Activated CD4-positive, alpha-beta T cell treated with anti-CD3 and anti-CD28 coated beads for 36 hours (primary cell): ENCODE measurements around the gene MAN2A2. TPM values are rescaled to one million over a fixed set of nuclear protein-coding genes. Genes with fewer than 3 reads are reported as not detected.
A peak's percentile ranks its signal among the peaks of the same experiment; 100 is the strongest.

Experiments used
- ATAC-seq: fragments of 200-7000 bp; cut with Tn5 transposase; one replicate; pipeline ENCODE4 v1.10.0; 2021; ENCODE audit warnings: mild to moderate bottlenecking, moderate library complexity
- CTCF ChIA-PET: fragments of 350-600 bp; sonication (Branson Sonifier 250); formaldehyde crosslinking; loops from one replicate; lab custom pipeline; 2021; ENCODE audit warnings: antibody characterized with exemption; lab: Charles Lee
- POLR2A ChIA-PET: fragments of 350-600 bp; sonication (Branson Sonifier 250); formaldehyde crosslinking; loops from one replicate; lab custom pipeline; 2021; ENCODE audit warnings: antibody characterized with exemption, inconsistent platforms; lab: Charles Lee
- DNase-seq: peaks from one replicate; pipeline ENCODE4 v3.0.0-alpha.2; 2020
- H3K27ac Mint-ChIP-seq: one replicate; pipeline ENCODE4 v1.8.0; 2021; ENCODE audit warnings: mixed read lengths
- H3K27me3 Mint-ChIP-seq: one replicate; pipeline ENCODE4 v1.8.0; 2021; ENCODE audit warnings: mixed read lengths
- H3K36me3 Mint-ChIP-seq: one replicate; pipeline ENCODE4 v1.8.0; 2021; ENCODE audit warnings: low read depth, mixed read lengths
- H3K4me1 Mint-ChIP-seq: one replicate; pipeline ENCODE4 v1.8.0; 2021; ENCODE audit warnings: mixed read lengths
- H3K4me3 Mint-ChIP-seq: one replicate; pipeline ENCODE4 v1.8.0; 2021; ENCODE audit warnings: mild to moderate bottlenecking, moderate library complexity, mixed read lengths
- H3K9me3 Mint-ChIP-seq: one replicate; pipeline ENCODE4 v1.8.0; 2021; ENCODE audit warnings: low read depth, mixed read lengths
- intact Hi-C, 2 experiments: fragments of 100-400 bp; cut with DNase I in 1 of 2; cut with micrococcal nuclease in 1 of 2; formaldehyde crosslinking; loops; one replicate each; pipeline versions ENCODE4 v1.14.2 to v1.15.1; 2022 to 2024; cut with DNase I, micrococcal nuclease
- total RNA-seq, 2 experiments: library from RNA; stranded (reverse); gene quantifications; one replicate each; pipeline ENCODE4 v1.2.3, GENCODE V29; 2021

Gene MAN2A2
- total RNA-seq, 2 experiments from 2014 or later, result 76.6 to 104 TPM

DNA sequence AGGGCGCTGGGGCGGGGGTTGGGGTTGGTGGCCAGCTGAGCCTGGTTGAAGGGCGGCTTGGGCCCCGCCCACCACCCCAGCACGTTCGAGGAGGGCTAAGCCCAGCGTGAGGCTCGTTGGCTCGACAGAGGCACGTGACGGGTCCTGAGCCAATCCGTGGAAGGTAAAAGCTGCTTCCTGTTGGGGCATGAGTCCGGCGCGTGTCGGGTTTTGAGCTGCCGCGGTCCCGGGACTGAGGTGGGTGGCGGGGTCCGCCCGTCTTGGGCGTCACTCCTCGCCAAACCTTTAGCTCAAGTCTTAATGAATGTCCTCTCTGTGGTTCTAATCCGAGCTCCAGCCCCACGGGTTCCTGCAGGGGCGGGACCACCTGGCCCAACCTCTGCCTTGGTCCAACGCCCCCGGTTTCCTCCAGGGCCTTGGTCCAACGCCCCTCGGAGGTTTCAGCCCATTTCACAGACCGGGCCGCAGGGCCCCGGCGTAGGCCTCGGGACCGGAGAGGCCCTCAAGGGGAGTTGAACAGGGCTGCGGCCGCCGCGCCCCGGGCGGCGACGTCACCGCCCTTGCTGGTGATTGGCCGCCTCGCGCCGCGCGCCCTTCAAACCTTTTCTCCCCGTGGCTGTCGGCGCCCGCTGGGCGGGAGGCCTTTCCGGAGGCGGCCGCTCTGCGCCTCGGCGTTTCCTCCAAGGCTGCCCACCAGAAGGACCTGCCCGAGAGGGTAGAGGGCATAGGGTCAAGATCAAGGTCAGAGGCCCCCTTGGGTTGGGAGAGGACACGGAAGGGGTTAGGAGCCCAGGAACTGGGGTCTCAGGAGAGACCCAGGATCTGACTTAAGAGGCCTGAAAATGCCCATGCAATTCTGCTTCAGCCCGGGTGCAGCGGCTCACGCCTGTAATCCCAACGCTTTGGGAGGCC, 51.9 kb downstream of the MAN2A2 start, which contains the start of gene RCCD1:
Gene RCCD1 (plus strand): TSS at position 173 of the 912 bp plus-strand sequence. CDS start 1,851 bp downstream, outside the sequence.
- POLR2A ChIA-PET, result interaction anchor here (0.6 to 2.4 kb wide), 6 partner anchors 16 to 238 kb away, joined by 3 to 14 read pairs (median 4); partner anchors contain the start of genes BLM, HDDC3, PRC1 and UNC45A
- no peaks in the 10 kb centered on the region for H3K9me3 Mint-ChIP-seq
- peak within 1 kb of the TSS; percentile 95 for H3K27ac Mint-ChIP-seq
- peaks cover 13% of the 10 kb centered on the region for H3K4me1 Mint-ChIP-seq
- intact Hi-C loops, result loop anchor here (1.0 to 5.0 kb wide), 11 partner anchors 20 to 317 kb away; partner anchors contain the start of genes PRC1 (in 2 of the 2), UNC45A (in 2 of the 2), BLM (in 1 of the 2) and VPS33B (in 1 of the 2)
- peaks cover 35% of the 10 kb centered on the region for H3K36me3 Mint-ChIP-seq
- CTCF ChIA-PET, result interaction anchor here (0.7 to 10.9 kb wide), 14 partner anchors 11 to 317 kb away, joined by 3 to 139 read pairs (median 5); partner anchors contain the start of genes HDDC3 and UNC45A
- DNase-seq (peak; percentile 94), ATAC-seq (peak; percentile 95)
- peak within 1 kb of the TSS; percentile 84 for H3K4me3 Mint-ChIP-seq
- H3K27me3 Mint-ChIP-seq, result no peaks in the 10 kb centered on the region

DNA sequence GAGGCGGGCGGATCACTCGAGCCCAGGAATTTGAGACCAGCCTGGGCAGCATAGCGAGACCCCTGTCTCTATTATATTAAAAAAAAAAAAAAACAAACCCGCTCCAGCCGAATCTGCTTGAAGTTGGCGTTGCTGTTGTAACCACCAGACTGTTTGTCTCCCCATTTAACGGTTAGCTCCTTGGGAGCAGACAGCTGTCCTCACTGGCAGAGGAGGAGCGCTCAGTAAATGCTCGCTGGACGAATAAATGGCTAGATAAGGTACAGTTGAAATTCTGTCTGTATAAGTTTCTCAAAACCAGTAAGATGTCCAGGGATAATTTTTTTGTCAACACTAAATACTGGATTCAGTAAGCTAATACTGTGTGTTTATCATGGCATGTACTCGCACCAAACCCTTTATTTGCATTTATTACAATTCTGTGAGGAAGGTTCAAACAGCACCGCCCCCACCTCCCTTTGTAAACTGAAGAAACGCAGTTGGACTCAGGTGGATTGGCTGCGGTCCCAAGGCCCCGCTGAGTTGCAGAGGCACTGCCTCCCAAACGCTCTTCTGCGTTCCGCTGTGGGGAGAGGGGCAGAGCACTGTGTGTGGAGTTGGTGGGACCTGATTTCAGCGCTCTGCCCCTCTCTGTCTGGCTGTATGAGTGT, 52.6 kb downstream of the MAN2A2 start:
- POLR2A ChIA-PET, result interaction anchor here (0.6 to 1.8 kb wide), 6 partner anchors 21 to 316 kb away, joined by 3 to 6 read pairs (median 4); partner anchors contain the start of genes PRC1 and UNC45A
- ATAC-seq, result no peak

DNA sequence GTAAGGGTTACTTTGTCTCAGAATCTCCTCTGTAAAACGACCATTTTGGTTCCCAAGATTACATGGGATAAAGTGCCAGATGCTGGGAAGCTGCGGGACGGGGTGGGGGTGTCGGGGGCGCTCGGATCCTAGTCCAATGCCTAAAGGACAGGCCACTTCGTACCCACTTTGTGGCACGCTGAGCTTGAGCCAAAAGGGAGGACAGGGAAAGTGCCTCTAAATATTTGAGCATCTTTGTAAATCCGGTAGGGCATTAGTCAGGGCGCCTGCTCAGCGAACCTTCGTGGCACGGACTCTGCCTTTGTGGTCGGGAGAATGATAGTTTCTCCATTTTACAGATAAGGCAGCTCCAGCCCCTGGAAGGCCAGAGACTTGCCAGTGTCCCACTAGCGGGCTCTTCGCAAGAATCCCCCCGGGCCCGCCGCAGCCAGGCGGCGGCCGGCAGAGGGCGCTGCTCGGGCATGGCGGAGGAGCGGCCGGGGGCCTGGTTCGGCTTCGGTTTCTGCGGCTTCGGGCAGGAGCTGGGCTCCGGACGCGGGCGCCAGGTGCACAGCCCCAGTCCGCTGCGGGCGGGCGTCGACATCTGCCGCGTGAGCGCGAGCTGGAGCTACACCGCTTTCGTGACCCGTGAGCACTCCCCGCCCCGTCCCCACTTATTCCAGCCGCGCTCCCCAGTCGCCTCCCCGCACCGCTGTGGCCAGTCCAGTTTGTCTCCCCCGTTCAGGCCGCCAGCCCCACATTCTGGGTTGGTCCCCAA, 53.4 kb downstream of the MAN2A2 start:
- Mint-ChIP-seq H3K27ac (peak overlapping the region; percentile 88), H3K4me3 (peak overlapping the region; percentile 84), H3K4me1 (peaks cover 13% of the 10 kb centered on the region), H3K9me3 (no peaks in the 10 kb centered on the region), H3K36me3 (peaks cover 42% of the 10 kb centered on the region), H3K27me3 (no peaks in the 10 kb centered on the region)
- CTCF ChIA-PET, result interaction anchor here (0.7 to 10.9 kb wide), 23 partner anchors 8 to 396 kb away, joined by 3 to 139 read pairs (median 5); partner anchors contain the start of genes BLM, FURIN, HDDC3 and PRC1
- ATAC-seq (no peak), DNase-seq (peak; percentile 81)
- intact Hi-C loops, result loop anchor here (1.0 to 5.0 kb wide), 6 partner anchors 36 to 316 kb away; partner anchors contain the start of gene PRC1 (in 1 of the 2)
- POLR2A ChIA-PET, result interaction anchor here (0.6 to 1.8 kb wide), 6 partner anchors 21 to 315 kb away, joined by 3 to 6 read pairs (median 4); partner anchors contain the start of genes PRC1 and UNC45A

More for the DNA sequence above, 52.6 kb downstream of the MAN2A2 start:
- no peaks in the 10 kb centered on the region for H3K9me3 Mint-ChIP-seq
- H3K4me3 Mint-ChIP-seq, result peak overlapping the region; percentile 84
- no peak for DNase-seq
- peak overlapping the region; percentile 95 for H3K27ac Mint-ChIP-seq
- CTCF ChIA-PET, result interaction anchor here (0.7 to 10.9 kb wide), 20 partner anchors 9 to 395 kb away, joined by 3 to 139 read pairs (median 6); partner anchors contain the start of genes FURIN, HDDC3, PRC1 and UNC45A
- intact Hi-C loops, result loop anchor here (1.0 to 5.0 kb wide), 12 partner anchors 20 to 317 kb away; partner anchors contain the start of genes PRC1 (in 2 of the 2), UNC45A (in 2 of the 2) and BLM (in 1 of the 2)
- peaks cover 13% of the 10 kb centered on the region for H3K4me1 Mint-ChIP-seq
- H3K36me3 Mint-ChIP-seq, result peaks cover 35% of the 10 kb centered on the region
- no peaks in the 10 kb centered on the region for H3K27me3 Mint-ChIP-seq

DNA sequence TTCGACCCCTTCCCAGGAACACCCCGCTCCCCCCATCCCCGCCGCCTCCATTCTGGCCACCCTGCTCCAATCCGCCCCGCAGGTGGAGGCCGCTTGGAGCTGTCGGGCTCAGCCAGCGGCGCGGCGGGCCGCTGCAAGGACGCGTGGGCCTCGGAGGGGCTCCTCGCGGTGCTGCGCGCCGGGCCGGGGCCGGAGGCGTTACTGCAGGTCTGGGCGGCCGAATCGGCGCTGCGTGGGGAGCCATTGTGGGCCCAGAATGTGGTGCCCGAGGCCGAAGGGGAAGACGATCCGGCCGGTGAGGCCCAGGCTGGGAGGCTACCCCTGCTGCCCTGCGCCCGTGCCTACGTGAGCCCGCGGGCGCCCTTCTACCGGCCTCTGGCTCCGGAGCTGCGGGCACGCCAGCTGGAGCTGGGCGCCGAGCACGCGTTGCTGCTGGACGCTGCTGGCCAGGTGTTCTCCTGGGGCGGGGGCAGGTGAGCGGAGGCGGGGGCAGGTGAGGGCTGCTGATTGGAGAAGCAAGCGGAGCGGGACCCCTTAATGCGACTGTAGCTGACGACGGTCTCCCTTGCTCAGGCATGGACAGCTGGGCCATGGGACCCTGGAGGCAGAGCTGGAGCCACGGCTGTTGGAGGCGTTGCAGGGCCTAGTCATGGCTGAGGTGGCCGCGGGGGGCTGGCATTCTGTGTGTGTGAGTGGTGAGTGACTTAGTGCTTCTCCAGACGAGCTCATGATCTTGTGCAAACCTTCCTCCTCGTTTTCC, 54.1 kb downstream of the MAN2A2 start:
- Mint-ChIP-seq H3K9me3 (no peaks in the 10 kb centered on the region), H3K27ac (no peak overlapping the region), H3K4me1 (peaks cover 13% of the 10 kb centered on the region), H3K27me3 (no peaks in the 10 kb centered on the region), H3K36me3 (peaks cover 39% of the 10 kb centered on the region), H3K4me3 (peak overlapping the region; percentile 84)
- CTCF ChIA-PET, result interaction anchor here (0.7 to 10.9 kb wide), 18 partner anchors 12 to 315 kb away, joined by 3 to 139 read pairs (median 6); partner anchors contain the start of genes BLM, HDDC3 and UNC45A
- POLR2A ChIA-PET, result interaction anchor here (0.5 to 1.8 kb wide), 7 partner anchors 22 to 53 kb away, joined by 3 to 6 read pairs (median 4); partner anchors contain the start of genes PRC1 and UNC45A
- DNase-seq (no peak), ATAC-seq (no peak)
- intact Hi-C loops, result loop anchor here in 1 of 2 experiments (5.0 kb wide), 3 partner anchors 35 to 315 kb away; partner anchors contain the start of gene PRC1

- intact Hi-C loops, result loop anchor here in 1 of 2 experiments (5.0 kb wide), 3 partner anchors 35 to 315 kb away; partner anchors contain the start of gene PRC1
- ATAC-seq (no peak), DNase-seq (no peak)
- Mint-ChIP-seq H3K36me3 (peaks cover 40% of the 10 kb centered on the region), H3K4me3 (peak overlapping the region; percentile 56), H3K27me3 (no peaks in the 10 kb centered on the region), H3K27ac (no peak overlapping the region), H3K9me3 (no peaks in the 10 kb centered on the region), H3K4me1 (peaks cover 13% of the 10 kb centered on the region)
- POLR2A ChIA-PET, result interaction anchor here (0.5 to 1.6 kb wide), 4 partner anchors 23 to 54 kb away, joined by 3 to 4 read pairs (median 4); partner anchors contain the start of gene UNC45A
- CTCF ChIA-PET, result interaction anchor here (0.6 to 10.9 kb wide), 14 partner anchors 11 to 310 kb away, joined by 3 to 139 read pairs (median 5); partner anchors contain the start of genes HDDC3 and UNC45A
Observed at GRCh38 chr15:90957791-90958190, 54.7 kb downstream of the MAN2A2 start.

GRCh38 chr15:90959028-90959595, 56.0 kb downstream of the MAN2A2 start:
- Mint-ChIP-seq H3K4me3 (no peak overlapping the region), H3K27ac (no peak overlapping the region), H3K9me3 (no peaks in the 10 kb centered on the region), H3K36me3 (peaks cover 45% of the 10 kb centered on the region), H3K27me3 (no peaks in the 10 kb centered on the region), H3K4me1 (peaks cover 11% of the 10 kb centered on the region)
- intact Hi-C loops, result loop anchor here in 1 of 2 experiments (5.0 kb wide), 3 partner anchors 33 to 313 kb away; partner anchors contain the start of gene PRC1
- POLR2A ChIA-PET, result no interaction called here
- CTCF ChIA-PET, result interaction anchor here (0.5 to 10.9 kb wide), 9 partner anchors 10 to 913 kb away, joined by 3 to 139 read pairs (median 4); partner anchors contain the start of genes HDDC3 and UNC45A
- ATAC-seq, result no peak
- DNase-seq, result no peak

DNA sequence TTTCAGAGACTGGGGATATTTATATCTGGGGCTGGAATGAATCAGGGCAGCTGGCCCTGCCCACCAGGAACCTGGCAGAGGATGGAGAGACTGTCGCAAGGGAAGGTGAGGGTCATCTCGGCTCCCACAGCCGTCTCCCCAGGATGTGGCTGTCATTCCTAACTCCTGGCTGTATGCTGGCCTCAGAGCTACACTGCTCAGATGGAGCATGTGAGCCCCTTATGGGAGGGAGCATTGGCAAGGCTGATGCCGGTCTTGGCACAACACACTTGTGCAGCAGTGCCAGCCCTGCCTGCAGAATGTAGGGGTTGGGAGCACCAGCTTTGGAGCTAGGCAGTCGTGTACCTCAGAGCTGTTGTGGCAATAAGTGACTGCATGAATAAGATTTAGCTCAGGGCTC, 56.8 kb downstream of the MAN2A2 start:
- H3K27ac Mint-ChIP-seq, result no peak overlapping the region
- ChIA-PET CTCF (interaction anchor here (0.5 to 10.9 kb wide), 9 partner anchors 9 to 699 kb away, joined by 3 to 139 read pairs (median 4); partner anchors contain the start of genes HDDC3, PRC1 and UNC45A), POLR2A (interaction anchor here (0.7 kb wide), 1 partner anchor 28 kb away, joined by 3 read pairs; the partner anchor contains the start of gene HDDC3)
- ATAC-seq (no peak), DNase-seq (no peak)
- peaks cover 8% of the 10 kb centered on the region for H3K4me1 Mint-ChIP-seq
- no peak overlapping the region for H3K4me3 Mint-ChIP-seq
- intact Hi-C loops, result loop anchor here in 1 of 2 experiments (5.0 kb wide), 3 partner anchors 32 to 312 kb away; partner anchors contain the start of gene PRC1
- no peaks in the 10 kb centered on the region for H3K9me3 Mint-ChIP-seq
- peaks cover 47% of the 10 kb centered on the region for H3K36me3 Mint-ChIP-seq
- H3K27me3 Mint-ChIP-seq, result no peaks in the 10 kb centered on the region

DNA sequence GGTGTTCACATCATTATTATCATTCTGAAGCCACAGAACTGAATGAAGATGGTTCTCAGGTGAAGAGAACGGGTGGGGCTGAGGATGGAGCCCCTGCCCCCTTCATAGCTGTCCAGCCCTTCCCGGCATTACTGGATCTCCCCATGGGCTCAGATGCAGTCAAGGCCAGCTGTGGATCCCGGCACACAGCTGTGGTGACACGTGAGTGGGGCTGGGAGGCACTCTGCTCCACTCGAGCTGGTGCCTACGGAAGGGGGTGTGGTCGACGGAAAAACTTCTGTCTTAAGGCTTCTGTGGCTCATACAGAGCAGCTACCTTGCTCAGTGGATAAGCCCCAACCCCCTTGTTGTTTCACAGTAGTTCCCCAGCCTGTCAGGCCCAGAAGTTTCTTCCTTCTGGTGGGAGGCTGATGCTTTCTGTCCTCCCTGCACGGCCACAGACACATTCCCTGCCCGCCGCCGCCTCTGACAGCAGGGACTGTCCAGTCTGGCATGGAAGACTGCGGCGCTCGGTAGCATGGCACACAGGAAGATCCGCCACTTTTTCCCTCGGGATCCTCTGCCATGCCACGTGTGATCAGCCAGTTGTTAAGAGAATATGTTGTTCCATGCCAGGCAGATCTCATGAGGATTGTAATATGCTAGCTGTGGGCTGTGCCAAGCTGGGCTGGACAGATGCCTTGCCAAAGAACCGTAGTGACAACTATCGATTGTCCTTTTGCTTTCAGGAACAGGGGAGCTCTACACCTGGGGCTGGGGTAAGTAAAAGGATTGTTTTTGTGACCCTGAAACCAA, 57.4 kb downstream of the MAN2A2 start:
- POLR2A ChIA-PET, result interaction anchor here (0.7 kb wide), 1 partner anchor 28 kb away, joined by 3 read pairs; the partner anchor contains the start of gene HDDC3
- intact Hi-C loops, result no loop called here
- DNase-seq (no peak), ATAC-seq (no peak)
- Mint-ChIP-seq H3K4me3 (no peak overlapping the region), H3K36me3 (peaks cover 50% of the 10 kb centered on the region), H3K27ac (no peak overlapping the region), H3K27me3 (no peaks in the 10 kb centered on the region), H3K4me1 (peaks cover 8% of the 10 kb centered on the region), H3K9me3 (no peaks in the 10 kb centered on the region)
- CTCF ChIA-PET, result interaction anchor here (0.5 to 10.9 kb wide), 6 partner anchors 11 to 71 kb away, joined by 3 to 139 read pairs (median 3); partner anchors contain the start of genes HDDC3, PRC1 and UNC45A
